WERI-Rb-1 (cell line): Measurements from ENCODE around the gene GFI1B.

Experiments used
- DNase-seq: peaks from one replicate; pipeline ENCODE4 v3.0.0-alpha.2; 2020
- H3K27ac ChIP-seq: fragments of 250-450 bp; sonication (Bioruptor Pico); 2 replicates; pipeline ENCODE4 v1.5.1; 2020; ENCODE audit warnings: mild to moderate bottlenecking, moderate library complexity
- H3K27me3 ChIP-seq: fragments of 250-450 bp; sonication (Bioruptor Pico); 2 replicates; pipeline ENCODE4 v1.5.1; 2021; ENCODE audit warnings: mild to moderate bottlenecking, low read depth, moderate library complexity; ENCODE audit not compliant: insufficient read depth, severe bottlenecking
- H3K36me3 ChIP-seq: fragments of 250-450 bp; sonication (Bioruptor Pico); 2 replicates; pipeline ENCODE4 v1.5.1; 2020; ENCODE audit warnings: mild to moderate bottlenecking, moderate library complexity
- H3K4me3 ChIP-seq: 2 replicates; pipeline ENCODE4 v1.5.1; 2011; ENCODE audit warnings: low read depth, mild to moderate bottlenecking, control low read depth, low read length
- H3K9me3 ChIP-seq: fragments of 250-450 bp; sonication (Bioruptor Pico); 2 replicates; pipeline ENCODE4 v1.5.1; 2021; ENCODE audit warnings: mild to moderate bottlenecking, moderate library complexity; ENCODE audit not compliant: severe bottlenecking
- TF ChIP-seq, protein P1 (sequence below): IDR thresholded peaks from 2 replicates; pipeline ENCODE4 v1.5.1; 2011; ENCODE audit warnings: low read depth, mild to moderate bottlenecking, control low read depth, inconsistent platforms, low read length

Gene GFI1B

DNA sequence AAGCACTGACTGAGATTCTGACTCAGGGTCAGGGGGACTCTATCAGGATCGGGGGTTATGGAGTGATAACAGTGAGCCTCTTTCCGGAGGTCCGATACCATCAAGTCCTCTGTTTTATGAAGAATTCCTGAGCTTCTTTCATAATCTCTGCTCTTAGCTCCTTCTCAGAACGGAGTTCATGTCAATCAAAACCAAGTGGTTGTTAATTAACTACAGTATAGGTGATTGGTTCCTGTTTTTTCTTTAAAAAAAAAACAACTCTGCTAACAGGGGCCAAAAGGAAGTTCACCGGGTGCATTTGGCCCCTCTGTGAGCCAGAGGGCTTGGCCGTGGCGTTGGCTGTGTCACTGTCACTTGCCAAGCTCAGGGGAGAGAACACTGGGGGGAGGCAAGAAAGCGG lies 4.0 kb downstream of the GFI1B start:
- Histone ChIP-seq H3K36me3 (no peaks in the 10 kb centered on the region), H3K27me3 (no peaks in the 10 kb centered on the region), H3K9me3 (no peaks in the 10 kb centered on the region), H3K27ac (no peak overlapping the region), H3K4me3 (no peak overlapping the region)
- TF ChIP-seq, protein P1, sequence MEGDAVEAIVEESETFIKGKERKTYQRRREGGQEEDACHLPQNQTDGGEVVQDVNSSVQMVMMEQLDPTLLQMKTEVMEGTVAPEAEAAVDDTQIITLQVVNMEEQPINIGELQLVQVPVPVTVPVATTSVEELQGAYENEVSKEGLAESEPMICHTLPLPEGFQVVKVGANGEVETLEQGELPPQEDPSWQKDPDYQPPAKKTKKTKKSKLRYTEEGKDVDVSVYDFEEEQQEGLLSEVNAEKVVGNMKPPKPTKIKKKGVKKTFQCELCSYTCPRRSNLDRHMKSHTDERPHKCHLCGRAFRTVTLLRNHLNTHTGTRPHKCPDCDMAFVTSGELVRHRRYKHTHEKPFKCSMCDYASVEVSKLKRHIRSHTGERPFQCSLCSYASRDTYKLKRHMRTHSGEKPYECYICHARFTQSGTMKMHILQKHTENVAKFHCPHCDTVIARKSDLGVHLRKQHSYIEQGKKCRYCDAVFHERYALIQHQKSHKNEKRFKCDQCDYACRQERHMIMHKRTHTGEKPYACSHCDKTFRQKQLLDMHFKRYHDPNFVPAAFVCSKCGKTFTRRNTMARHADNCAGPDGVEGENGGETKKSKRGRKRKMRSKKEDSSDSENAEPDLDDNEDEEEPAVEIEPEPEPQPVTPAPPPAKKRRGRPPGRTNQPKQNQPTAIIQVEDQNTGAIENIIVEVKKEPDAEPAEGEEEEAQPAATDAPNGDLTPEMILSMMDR = no peak
- DNase-seq = no peak

DNA sequence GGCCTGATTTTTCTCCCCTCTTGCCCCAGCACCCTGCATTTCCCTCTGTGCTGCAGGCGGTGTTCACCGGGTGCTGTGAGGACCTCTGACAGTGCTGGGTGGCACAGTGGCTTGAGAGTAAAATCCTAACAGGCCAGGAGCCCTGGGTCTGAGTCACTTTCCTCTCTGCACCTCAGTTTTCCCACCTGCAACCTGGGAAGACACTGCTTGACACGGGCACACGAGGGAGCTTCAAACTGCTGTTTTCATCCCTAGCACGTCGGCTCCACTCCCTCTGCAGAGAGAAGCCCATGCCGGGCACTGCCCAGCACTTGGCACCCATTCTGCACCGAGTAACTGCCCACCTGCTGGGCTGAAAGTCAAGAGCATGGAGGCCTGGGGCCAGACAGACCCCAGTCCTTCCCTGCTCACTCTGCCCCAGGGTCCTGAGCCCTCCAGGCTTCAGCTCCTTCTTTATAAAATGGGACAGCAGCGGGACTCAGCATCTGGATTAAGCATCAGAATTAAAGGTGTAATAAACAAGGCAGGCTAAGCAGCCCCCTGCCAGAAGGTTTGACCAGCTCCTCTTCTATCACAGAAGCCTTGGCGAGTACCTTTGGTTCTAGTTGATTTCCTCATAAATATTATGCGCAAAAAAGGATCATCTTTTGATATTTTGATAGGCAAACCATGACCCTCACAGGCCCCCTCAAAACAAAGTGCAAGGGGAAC lies 5.2 kb downstream of the GFI1B start:
- Histone ChIP-seq H3K9me3 (no peaks in the 10 kb centered on the region), H3K27me3 (no peaks in the 10 kb centered on the region), H3K27ac (no peak overlapping the region), H3K4me3 (no peak overlapping the region), H3K36me3 (no peaks in the 10 kb centered on the region)
- TF ChIP-seq, protein P1 = no peak
- DNase-seq = no peak

DNA sequence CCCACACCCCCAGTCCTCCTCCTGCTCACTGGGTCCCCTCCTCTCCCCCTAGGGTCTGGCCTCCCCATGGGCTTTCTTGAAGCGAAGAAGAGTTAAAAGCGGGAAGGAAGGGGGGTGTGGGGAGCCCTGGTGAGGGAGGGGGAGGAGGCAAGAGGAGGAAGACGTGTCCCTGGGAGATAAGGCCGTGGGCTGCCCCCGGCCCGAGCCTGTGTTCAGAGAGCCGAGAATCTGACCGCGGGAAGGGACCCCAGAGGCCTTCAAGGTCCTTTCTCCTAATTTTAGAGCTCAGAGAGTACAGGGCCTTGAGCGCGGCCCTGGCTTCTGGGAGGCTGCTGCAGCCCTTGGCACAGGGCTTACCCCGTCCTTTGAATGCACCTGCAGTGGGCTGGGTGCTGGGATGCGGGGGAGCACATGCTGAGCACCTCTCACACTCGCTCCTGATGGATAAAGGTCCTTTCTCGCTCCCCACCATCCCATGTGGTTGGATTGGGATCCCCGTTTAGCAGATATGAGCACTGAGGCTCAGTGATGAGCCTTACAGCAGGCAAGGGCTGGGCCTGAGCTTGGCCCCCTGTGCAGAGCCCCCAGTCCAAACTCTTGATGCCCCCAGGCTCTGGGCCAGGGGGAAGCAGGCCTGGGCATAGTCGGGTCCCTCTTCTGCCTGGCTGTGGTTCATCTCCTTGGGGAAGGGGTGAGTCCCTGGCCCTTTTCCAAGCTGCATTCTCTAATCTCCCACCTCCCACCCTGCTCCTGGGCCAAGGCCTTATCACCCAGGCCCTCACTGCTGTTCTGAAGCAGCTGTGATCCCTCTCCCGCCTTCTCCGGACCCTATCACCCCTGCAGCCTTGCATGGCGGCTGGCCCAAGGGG lies 5.9 kb downstream of the GFI1B start:
- TF ChIP-seq, protein P1 = no peak
- H3K4me3 ChIP-seq = no peak overlapping the region
- no peaks in the 10 kb centered on the region for H3K27me3 ChIP-seq
- no peak for DNase-seq
- no peak overlapping the region for H3K27ac ChIP-seq
- no peaks in the 10 kb centered on the region for H3K9me3 ChIP-seq
- H3K36me3 ChIP-seq = no peaks in the 10 kb centered on the region

DNA sequence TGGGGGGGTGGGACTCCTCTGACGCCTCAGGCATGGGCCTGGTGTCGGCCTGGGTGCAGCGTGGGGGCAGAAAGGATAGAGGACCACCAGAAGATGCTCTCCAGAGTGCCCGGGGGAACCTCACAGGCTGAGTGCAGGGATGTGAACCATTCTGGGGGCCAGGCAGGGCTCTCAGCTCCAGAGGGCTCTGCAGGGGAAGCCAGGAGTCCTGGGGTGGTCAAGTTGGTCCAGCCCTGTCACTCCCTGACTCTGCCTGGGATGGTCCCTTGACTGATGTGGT lies 6.5 kb downstream of the GFI1B start:
- no peak for DNase-seq
- Histone ChIP-seq H3K27ac (no peak overlapping the region), H3K27me3 (no peaks in the 10 kb centered on the region), H3K4me3 (no peak overlapping the region), H3K36me3 (no peaks in the 10 kb centered on the region), H3K9me3 (no peaks in the 10 kb centered on the region)
- TF ChIP-seq, protein P1 = no peak

DNA sequence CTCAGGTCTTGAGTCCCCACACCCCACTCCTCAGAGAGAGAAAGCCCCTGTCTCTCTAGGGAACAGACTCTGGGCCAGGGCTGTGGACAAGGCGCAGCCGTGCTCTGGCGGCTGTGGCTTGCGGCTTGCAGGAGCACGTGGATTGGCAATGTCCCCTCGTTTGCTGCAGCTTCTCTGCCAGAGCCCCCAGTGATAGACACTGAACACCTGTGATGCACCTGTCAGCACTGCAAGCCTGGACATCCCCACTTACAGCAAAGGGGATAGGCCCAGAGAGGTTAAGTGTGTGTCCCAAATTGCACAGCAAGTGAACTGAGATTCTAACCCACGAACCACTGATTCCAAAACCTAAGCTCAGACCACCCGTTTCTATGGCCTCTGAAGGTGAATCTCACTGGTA lies 7.0 kb downstream of the GFI1B start:
- DNase-seq = no peak
- no peaks in the 10 kb centered on the region for H3K27me3 ChIP-seq

More for the DNA sequence above, 7.0 kb downstream of the GFI1B start:
- Histone ChIP-seq H3K9me3 (no peaks in the 10 kb centered on the region), H3K4me3 (no peak overlapping the region), H3K36me3 (no peaks in the 10 kb centered on the region), H3K27ac (no peak overlapping the region)
- TF ChIP-seq, protein P1 = no peak
